HUDEP-2 (cell line): ENCODE measurements around the gene USP36.
"Not testable (repeated sequence)": the region's sequence is repeated elsewhere in the genome, so short reads cannot be mapped to it uniquely, and the experiment has no call there.

Experiments
- DNase-seq, 76 experiments: peaks; one replicate each; lab custom pipeline; 2025; ENCODE audit not compliant: unreplicated experiment in 76 of 76; lab: John Stamatoyannopoulos, UW

The USP36 gene

GRCh38 chr17:78777881-78778280, 62.7 kb downstream of the USP36 start:
- DNase-seq = no peak

GRCh38 chr17:78774956-78775571, 65.5 kb downstream of the USP36 start:
- DNase-seq = peak in 20 of 76 experiments; percentile 14 to 44 (median 22)

DNA sequence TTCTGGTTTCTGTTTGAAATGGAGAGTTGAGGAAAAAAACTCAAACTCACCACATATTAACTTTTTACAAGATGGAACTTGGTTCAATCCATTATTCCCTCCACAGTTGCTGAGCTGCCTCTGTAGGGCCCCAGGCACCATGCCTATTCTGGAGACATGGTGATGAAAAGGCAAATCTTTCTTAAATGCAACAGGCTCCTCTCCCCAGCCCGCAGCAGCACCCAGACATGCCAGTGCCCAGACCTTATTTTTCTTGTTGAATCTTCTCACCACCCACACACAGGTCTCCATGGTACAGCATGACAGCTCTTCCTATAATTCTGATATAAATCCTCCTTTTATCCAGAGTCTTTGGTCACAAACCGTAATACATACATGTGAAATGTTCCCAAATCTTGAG, 66.2 kb downstream of the USP36 start:
- no peak for DNase-seq

GRCh38 chr17:78771758-78772382, 68.7 kb downstream of the USP36 start:
- DNase-seq = no peak

- no peak for DNase-seq
Measured at GRCh38 chr17:78769196-78769773, 71.3 kb downstream of the USP36 start.

- no peak for DNase-seq
Measured at GRCh38 chr17:78767806-78768205, 72.8 kb downstream of the USP36 start.

GRCh38 chr17:78766743-78767294, 73.8 kb downstream of the USP36 start:
- no peak for DNase-seq

- no peak for DNase-seq
Measured at GRCh38 chr17:78766225-78766624, 74.4 kb downstream of the USP36 start.

DNA sequence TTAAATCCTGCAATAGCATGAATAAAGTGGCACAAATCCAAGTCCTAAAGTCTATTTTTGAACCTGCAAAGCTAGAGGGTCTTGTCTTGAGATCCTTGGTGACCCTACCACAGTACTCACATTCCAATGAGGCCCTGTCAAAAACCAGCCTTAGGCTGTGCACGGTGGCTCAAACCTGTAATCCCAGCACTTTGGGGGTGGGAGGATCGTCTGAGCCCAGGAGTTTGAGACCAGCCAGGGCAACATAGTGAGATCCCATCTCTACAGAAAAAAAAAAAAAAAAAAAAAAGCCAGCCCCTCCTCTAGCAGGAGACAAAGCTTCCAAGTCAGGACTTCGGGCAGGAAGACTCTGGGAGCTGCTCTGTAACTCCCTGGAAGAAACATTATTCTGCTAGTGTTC, 74.8 kb downstream of the USP36 start:
- no peak for DNase-seq

DNA sequence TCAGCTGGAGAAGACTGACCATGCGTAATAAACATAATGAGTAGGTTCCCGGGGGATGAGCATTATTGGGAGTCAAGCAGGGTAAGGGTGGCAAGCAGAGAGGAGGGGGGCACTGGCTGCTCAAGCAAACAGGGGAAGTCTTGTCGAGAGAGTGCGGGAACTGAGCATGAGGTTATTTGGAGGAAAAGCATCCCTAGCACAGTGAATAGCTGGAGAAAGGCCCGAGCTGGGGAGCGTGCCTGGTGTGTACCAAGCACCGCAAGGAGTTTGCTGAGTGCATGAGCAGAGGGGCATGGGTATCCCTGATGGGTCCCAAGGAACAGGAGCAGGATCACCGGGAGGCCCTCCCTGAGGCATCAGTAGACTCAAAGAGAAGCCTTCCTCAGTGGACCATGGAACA, 75.7 kb downstream of the USP36 start:
- DNase-seq = no peak

DNA sequence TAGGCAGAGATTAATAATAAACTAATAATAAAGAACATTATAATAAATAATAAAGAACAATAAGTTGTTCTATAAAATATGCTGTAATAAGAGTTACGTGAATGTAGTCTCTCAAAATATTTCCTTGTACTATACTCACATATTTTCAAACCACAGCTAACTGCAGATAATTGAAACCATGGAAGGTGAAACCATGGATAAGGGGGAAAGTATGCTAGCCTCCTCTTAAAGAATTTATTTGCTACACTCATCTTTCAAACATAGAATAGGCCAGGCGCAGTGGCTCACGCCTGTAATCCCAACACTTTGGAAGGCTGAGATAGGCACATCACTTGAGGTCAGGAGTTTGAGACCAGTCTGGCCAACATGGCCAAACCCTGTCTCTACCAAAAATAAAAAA, 77.1 kb downstream of the USP36 start:
- DNase-seq = no peak

GRCh38 chr17:78761789-78762406, 78.7 kb downstream of the USP36 start:
- DNase-seq = no peak

GRCh38 chr17:78759969-78760352, 80.7 kb downstream of the USP36 start:
- no peak for DNase-seq

- peak in 68 of 76 experiments; percentile 13 to 80 (median 60) for DNase-seq
Measured at GRCh38 chr17:78759203-78759968, 81.2 kb downstream of the USP36 start.

DNA sequence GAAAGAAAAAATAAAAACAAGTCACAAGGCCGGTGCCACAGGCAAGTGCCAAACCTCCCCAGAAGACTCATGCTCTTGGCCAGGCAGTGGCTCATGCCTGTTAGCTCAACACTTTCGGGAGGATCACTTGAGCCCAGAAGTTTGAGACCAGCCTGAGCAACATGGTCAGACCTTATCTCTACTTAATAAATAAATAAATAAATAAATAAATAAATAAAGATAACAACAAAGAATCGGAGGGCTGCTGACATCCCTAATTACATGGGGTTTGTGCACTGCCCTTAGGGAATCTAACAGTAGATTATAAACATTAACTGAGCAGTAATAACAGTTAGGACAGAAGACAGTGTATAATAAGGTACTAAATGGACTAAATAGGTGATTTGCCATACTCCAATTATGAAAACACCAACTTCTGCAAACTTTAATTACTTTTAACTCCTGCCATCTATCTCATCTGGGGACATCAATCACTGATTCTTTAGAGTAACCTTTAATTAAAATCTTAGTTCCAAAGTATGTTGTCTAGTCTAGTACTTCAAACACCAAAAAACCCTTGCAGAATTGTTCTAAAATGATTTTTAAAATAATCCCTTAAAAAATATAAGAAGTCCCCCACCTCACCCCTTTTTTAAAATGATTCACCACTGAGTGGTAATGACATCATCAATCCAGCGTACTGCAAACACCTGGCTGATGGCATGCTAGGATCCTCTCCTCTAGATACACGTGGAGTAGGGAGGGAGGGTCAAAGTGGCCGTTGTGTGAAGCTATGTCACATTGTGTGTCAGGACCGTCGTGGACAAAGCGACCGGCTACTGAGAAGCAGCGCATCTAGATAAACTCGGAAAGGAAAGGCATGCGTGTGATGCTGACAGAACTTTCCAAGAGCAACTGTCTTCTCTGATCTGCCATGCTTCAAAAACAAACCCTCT, 87.0 kb downstream of the USP36 start:
- DNase-seq = no peak

DNA sequence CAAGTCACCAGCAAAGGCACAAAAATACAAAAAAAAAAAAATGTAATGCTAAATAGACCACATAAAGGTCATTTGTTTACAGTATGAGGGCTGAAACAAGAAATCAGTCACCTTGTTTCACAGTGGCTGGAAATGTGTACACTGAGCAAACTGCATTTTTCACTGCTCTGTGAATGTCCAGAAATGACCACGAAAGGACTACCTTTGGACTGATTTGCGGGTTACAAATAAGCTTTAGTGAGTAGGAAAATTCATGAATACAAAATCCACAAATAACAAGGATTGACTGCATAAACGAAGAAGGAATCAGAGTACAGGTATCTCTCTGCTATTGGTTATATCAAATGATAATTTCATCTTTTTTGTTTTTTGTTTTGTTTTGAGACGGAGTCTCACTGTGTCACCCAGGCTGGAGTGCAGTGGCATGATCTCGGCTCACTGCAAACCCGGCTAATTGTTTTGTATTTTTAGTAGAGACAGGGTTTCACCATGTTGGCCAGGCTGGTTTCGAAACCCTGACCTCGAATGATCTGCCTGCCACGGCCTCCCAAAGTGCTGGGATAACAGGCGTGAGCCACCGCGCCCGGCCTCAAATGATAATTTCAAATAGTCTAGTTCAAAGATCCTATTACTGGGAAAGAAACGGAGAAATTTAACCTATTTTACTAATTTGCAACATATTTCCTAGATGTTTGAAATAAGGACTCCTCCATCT, 89.0 kb downstream of the USP36 start:
- DNase-seq = no peak

- DNase-seq = not testable (repeated sequence)
Measured at GRCh38 chr17:78751000-78751399, 89.6 kb downstream of the USP36 start.

DNA sequence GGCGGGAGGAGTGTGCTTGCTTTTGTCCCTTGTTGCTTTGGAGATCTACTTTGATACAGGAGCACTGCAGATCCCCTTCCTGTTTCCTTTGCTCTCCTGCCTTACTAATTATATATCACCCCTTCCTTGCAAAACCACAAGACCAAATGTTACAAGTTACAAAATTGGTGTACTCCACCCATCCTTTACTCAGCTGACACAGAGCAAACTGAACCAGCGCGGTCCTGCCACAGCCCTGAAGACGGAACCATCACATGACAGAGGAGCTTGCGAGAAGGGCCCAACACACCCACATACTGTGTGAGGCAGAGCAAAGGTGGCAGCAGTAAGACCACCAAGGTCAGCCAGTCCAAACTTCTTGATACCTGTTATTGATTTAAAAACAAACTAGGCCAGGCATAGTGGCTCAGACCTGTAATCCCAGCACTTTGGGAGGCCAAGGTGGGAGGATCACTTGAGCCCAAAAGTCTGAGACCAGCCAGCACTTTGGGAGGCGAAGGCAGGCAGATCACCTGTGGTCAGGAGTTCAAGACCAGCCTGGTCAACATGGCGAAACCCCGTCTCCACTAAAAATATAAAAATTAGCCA, 91.8 kb downstream of the USP36 start:
- peak in 72 of 76 experiments; percentile 6 to 86 (median 65) for DNase-seq
